Uterus (tissue), 4 donors: ENCODE data around the gene CEMIP. TPM values are rescaled to one million over a fixed set of nuclear protein-coding genes. Genes with fewer than 3 reads are reported as not detected.

Experiments
- DNase-seq, 2 donors: peaks; one replicate each; pipeline ENCODE4 v3.0.0-alpha.2; 2019 to 2020
- H3K27ac ChIP-seq, 2 donors: fragments of 200-600 bp; sonication (generic); 1 replicate in 1 of 2; 2 replicates in 1 of 2; pipeline ENCODE4 v1.5.1; 2016 to 2018
- H3K27me3 ChIP-seq, 2 donors: fragments of 200-600 bp; sonication (generic); one replicate each; pipeline ENCODE4 v1.5.1; 2018 to 2019; ENCODE audit warnings: control low read depth in 1 of 2
- H3K36me3 ChIP-seq, 2 donors: fragments of 200-600 bp; sonication (generic); one replicate each; pipeline ENCODE4 v1.5.1; 2019; ENCODE audit warnings: control low read depth in 1 of 2
- H3K4me1 ChIP-seq, 2 donors: fragments of 200-600 bp; sonication (generic); one replicate each; pipeline ENCODE4 v1.5.1; 2018 to 2019; ENCODE audit warnings: control low read depth in 1 of 2
- H3K4me3 ChIP-seq, 2 donors: fragments of 200-600 bp; sonication (generic); 1 replicate in 1 of 2; 2 replicates in 1 of 2; pipeline ENCODE4 v1.5.1; 2018 to 2019; ENCODE audit warnings: mild to moderate bottlenecking in 1 of 2
- H3K9me3 ChIP-seq, 2 donors: fragments of 200-600 bp; sonication (generic); one replicate each; pipeline ENCODE4 v1.5.1; 2019; ENCODE audit warnings: control low read depth in 1 of 2
- CTCF ChIP-seq, 4 experiments: fragments of 200-600 bp in 2 of 4; fragments of 450-650 bp in 2 of 4; sonication (generic) in 2 of 4; IDR thresholded peaks; one replicate each; pipeline ENCODE4 v1.5.1; 2016 to 2019; ENCODE audit warnings: antibody characterized with exemption in 4 of 4, mild to moderate bottlenecking in 2 of 4, moderate library complexity in 1 of 4
- POLR2A ChIP-seq, 2 donors: fragments of 450-650 bp; IDR thresholded peaks; one replicate each; pipeline ENCODE4 v1.6.1; 2016; ENCODE audit warnings: antibody characterized with exemption in 2 of 2, mild to moderate bottlenecking in 1 of 2, moderate library complexity in 1 of 2
- intact Hi-C: fragments of 100-400 bp; cut with DNase I; formaldehyde crosslinking; loops from one replicate; pipeline ENCODE4 v1.15.1; 2023; ENCODE audit warnings: low total_unique reads
- total RNA-seq, 4 donors: library from RNA; depleted of rRNA in 3 of 4; stranded (reverse); fragments of >200 nt in 3 of 4; gene quantifications; one replicate each; pipeline versions ENCODE4 v1.1.0 to v1.2.4, GENCODE V29; 2014 to 2023
- donor health status: DM: yes; HTN: yes; CAD: no.

Gene CEMIP
- total RNA-seq, 4 donors from 2014 or later: under 0.01 to 1.9 (median 1.1) TPM

DNA sequence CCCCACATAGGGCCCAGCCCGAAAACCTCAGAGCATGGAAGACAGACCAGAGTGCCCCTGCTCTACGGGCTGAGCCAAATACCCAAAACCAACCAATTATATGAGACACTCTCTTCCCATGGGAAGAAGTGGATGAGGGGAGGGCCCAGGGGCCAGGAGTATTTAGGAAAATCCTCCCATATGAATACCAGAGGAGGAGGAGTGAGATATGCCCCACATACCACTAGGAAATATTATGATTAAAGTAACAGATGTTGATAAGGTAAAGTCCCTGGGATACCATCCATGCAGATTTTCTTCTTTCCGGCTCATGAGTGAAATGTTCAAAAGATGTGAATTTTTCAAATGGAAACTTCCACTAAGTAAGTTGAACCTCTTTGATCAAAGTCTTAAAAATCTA is 160.0 kb downstream of the CEMIP start:
- H3K4me3 ChIP-seq: no peak overlapping the region
- no peaks in the 10 kb centered on the region for H3K36me3 ChIP-seq
- intact Hi-C loops: no loop called here
- TF ChIP-seq POLR2A (IDR thresholded peaks at IDR 0.05) (no peak), CTCF (IDR thresholded peaks at IDR 0.05) (no peak)
- H3K27ac ChIP-seq: no peak overlapping the region
- no peak for DNase-seq
- H3K4me1 ChIP-seq: no peaks in the 10 kb centered on the region
- H3K27me3 ChIP-seq: no peaks in the 10 kb centered on the region
- H3K9me3 ChIP-seq: no peaks in the 10 kb centered on the region

DNA sequence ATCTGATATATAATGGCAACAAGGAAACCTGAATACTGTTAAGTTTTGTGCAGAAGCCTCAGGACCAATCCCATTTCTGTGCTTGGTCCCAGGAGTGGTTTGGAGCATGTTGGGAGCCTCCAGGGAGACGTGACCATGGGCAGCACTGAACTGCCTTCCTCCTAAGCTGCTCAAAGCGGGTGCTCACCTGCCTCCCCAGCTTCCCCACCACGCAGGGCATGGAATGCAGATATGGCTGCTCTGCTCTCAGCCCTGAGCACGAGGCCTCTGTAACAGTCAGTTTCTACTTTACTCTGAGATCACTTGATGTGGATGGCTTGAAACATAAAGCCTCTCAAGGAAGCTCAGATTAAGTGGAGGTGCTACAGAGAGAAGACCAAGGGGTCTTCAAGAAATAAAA is 161.2 kb downstream of the CEMIP start:
- Histone ChIP-seq H3K9me3 (no peaks in the 10 kb centered on the region), H3K27ac (no peak overlapping the region), H3K36me3 (no peaks in the 10 kb centered on the region), H3K4me3 (no peak overlapping the region), H3K27me3 (no peaks in the 10 kb centered on the region), H3K4me1 (no peaks in the 10 kb centered on the region)
- intact Hi-C loops: no loop called here
- no peak for DNase-seq
- TF ChIP-seq CTCF (IDR thresholded peaks at IDR 0.05) (no peak), POLR2A (IDR thresholded peaks at IDR 0.05) (no peak)

GRCh38 chr15:80940851-80941250 is 161.7 kb downstream of the CEMIP start:
- Histone ChIP-seq H3K4me1 (no peaks in the 10 kb centered on the region), H3K36me3 (no peaks in the 10 kb centered on the region), H3K27ac (no peak overlapping the region), H3K9me3 (no peaks in the 10 kb centered on the region), H3K4me3 (no peak overlapping the region), H3K27me3 (no peaks in the 10 kb centered on the region)
- TF ChIP-seq POLR2A (IDR thresholded peaks at IDR 0.05) (no peak), CTCF (IDR thresholded peaks at IDR 0.05) (no peak)
- intact Hi-C loops: no loop called here
- DNase-seq: peak in 1 of 2 donors; percentile 1

DNA sequence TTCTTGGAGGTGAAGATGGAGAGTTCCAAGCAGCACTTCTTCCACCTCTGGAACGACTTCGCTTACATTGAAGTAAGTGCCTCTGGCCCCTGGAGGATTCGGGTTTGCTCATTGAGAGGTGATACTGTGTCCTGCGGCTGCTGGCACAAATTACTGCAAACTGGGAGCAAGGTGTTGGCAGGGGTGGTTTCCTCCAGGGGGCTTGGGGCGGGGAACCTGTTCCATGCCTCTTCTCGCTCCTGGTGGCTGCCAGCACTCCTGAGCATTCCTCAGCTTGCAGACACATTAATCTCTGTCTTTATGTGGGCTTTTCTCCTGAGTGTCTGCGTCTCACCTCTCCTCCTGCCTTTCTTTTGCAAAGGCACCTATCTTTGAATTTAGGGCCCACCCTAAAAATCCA is 163.1 kb downstream of the CEMIP start:
- peak in 1 of 2 donors; percentile 10 for DNase-seq
- Histone ChIP-seq H3K27ac (no peak overlapping the region), H3K27me3 (no peaks in the 10 kb centered on the region), H3K4me3 (no peak overlapping the region), H3K4me1 (no peaks in the 10 kb centered on the region), H3K36me3 (no peaks in the 10 kb centered on the region), H3K9me3 (no peaks in the 10 kb centered on the region)
- intact Hi-C loops: no loop called here
- TF ChIP-seq POLR2A (IDR thresholded peaks at IDR 0.05): no peak
- TF ChIP-seq CTCF (IDR thresholded peaks at IDR 0.05): no peak

DNA sequence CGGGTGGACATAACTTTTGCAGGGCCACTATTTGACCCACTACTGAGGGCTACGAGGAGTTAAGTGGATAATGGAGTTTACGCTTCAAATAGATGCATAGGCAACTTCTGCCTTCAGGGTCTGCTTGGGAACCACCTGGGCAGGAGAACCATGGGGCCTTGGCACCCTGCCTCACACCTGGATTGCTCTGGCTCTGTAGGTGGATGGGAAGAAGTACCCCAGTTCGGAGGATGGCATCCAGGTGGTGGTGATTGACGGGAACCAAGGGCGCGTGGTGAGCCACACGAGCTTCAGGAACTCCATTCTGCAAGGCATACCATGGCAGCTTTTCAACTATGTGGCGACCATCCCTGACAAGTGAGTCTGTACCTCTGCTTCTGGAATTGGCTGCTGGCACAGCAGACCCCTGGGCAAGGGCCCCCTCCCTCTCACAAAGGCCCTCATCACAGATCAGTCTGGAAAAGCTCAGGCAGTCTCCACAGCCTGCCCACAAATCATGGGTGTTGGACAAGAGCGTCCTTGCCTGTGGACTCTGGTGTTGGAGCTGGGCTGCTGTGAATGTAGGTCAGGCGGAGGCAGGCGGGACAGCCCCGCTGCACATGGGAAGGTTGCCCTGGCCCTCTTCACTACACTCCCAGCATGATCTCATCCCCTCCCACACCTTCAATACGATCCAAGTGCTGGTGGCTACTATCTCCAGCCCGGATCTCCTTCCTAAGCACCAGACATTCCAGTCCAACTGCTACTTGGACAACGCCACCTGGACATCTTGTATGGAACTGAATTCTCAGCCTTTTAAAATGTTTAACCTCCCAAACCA is 163.8 kb downstream of the CEMIP start:
- Histone ChIP-seq H3K4me1 (no peaks in the 10 kb centered on the region), H3K27ac (peak overlapping the region; percentile 43 to 54), H3K9me3 (no peaks in the 10 kb centered on the region), H3K27me3 (no peaks in the 10 kb centered on the region), H3K36me3 (no peaks in the 10 kb centered on the region), H3K4me3 (no peak overlapping the region)
- DNase-seq: peak; percentile 69 to 79
- TF ChIP-seq POLR2A (IDR thresholded peaks at IDR 0.05): no peak
- TF ChIP-seq CTCF (IDR thresholded peaks at IDR 0.05): peak in 1 of 4 experiments; percentile 35
- intact Hi-C loops: no loop called here
